ENCODE data around the gene MRGPRF.

Gene MRGPRF

GRCh38 chr11:69005631-69006368 is 7.2 kb downstream of the MRGPRF start:
- no peaks in the 10 kb centered on the region for H3K79me2 ChIP-seq (ENCODE audit: insufficient read depth, low read depth)
- H3K36me3 ChIP-seq (ENCODE audit: insufficient read depth), result no peaks in the 10 kb centered on the region
- TF ChIP-seq, protein P1, sequence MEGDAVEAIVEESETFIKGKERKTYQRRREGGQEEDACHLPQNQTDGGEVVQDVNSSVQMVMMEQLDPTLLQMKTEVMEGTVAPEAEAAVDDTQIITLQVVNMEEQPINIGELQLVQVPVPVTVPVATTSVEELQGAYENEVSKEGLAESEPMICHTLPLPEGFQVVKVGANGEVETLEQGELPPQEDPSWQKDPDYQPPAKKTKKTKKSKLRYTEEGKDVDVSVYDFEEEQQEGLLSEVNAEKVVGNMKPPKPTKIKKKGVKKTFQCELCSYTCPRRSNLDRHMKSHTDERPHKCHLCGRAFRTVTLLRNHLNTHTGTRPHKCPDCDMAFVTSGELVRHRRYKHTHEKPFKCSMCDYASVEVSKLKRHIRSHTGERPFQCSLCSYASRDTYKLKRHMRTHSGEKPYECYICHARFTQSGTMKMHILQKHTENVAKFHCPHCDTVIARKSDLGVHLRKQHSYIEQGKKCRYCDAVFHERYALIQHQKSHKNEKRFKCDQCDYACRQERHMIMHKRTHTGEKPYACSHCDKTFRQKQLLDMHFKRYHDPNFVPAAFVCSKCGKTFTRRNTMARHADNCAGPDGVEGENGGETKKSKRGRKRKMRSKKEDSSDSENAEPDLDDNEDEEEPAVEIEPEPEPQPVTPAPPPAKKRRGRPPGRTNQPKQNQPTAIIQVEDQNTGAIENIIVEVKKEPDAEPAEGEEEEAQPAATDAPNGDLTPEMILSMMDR (conservative IDR thresholded peaks at IDR 0.05; ENCODE audit: low read depth, low read length), result no peak

DNA sequence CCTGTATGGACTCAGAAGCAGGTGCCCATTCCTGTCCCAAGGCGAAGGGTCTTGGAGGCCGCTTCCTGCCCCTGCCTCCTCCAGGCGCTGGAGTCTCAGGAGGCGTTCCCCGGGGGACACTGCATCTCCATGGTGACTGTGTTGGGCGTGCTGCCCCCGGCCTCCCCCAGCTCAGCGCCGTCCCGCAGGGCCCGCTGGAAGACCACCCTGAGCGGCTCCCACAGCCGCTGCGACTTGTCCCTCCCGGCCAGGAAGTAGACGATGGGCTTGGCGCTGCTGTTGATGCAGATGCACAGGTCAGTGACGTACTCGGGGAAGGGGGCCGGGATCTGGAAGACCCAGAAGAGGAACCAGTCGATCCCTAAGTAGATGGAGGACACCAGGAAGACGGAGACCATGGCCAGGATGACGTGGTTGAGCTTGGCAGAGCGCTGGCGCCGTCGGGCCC is 7.8 kb downstream of the MRGPRF start:
- H4K20me1 ChIP-seq (ENCODE audit: insufficient read depth), result no peaks in the 10 kb centered on the region
- no peak overlapping the region for H3K27ac ChIP-seq
- TF ChIP-seq, protein P1 (conservative IDR thresholded peaks at IDR 0.05; ENCODE audit: low read depth, low read length), result no peak
- no peaks in the 10 kb centered on the region for H3K36me3 ChIP-seq (ENCODE audit: insufficient read depth)
- no peak overlapping the region for H3K9ac ChIP-seq
- H2AFZ ChIP-seq (ENCODE audit: low read depth), result no peak overlapping the region
- H3K4me1 ChIP-seq (ENCODE audit: low read depth, poor library complexity, severe bottlenecking), result no peaks in the 10 kb centered on the region
- no peaks in the 10 kb centered on the region for H3K79me2 ChIP-seq (ENCODE audit: insufficient read depth, low read depth)
- peaks cover 70% of the 10 kb centered on the region for H3K27me3 ChIP-seq (ENCODE audit: insufficient read depth, low read depth)
- H3K4me2 ChIP-seq, result no peak overlapping the region
- H3K4me3 ChIP-seq (IDR thresholded peaks at IDR 0.05; ENCODE audit: insufficient read depth, low read depth, low read length), result no peak overlapping the region

More at GRCh38 chr11:69005631-69006368, 7.2 kb downstream of the MRGPRF start:
- Histone ChIP-seq H3K9ac (no peak overlapping the region), H2AFZ (ENCODE audit: low read depth) (no peak overlapping the region), H3K27ac (no peak overlapping the region), H3K4me3 (IDR thresholded peaks at IDR 0.05; ENCODE audit: insufficient read depth, low read depth, low read length) (no peak overlapping the region), H3K4me1 (ENCODE audit: low read depth, poor library complexity, severe bottlenecking) (no peaks in the 10 kb centered on the region), H4K20me1 (ENCODE audit: insufficient read depth) (no peaks in the 10 kb centered on the region), H3K27me3 (ENCODE audit: insufficient read depth, low read depth) (peaks cover 75% of the 10 kb centered on the region), H3K4me2 (no peak overlapping the region)

- Histone ChIP-seq H4K20me1 (ENCODE audit: insufficient read depth) (no peaks in the 10 kb centered on the region), H3K9ac (no peak overlapping the region), H3K4me1 (ENCODE audit: low read depth, poor library complexity, severe bottlenecking) (no peaks in the 10 kb centered on the region), H3K4me3 (IDR thresholded peaks at IDR 0.05; ENCODE audit: insufficient read depth, low read depth, low read length) (no peak overlapping the region), H3K36me3 (ENCODE audit: insufficient read depth) (no peaks in the 10 kb centered on the region), H3K79me2 (ENCODE audit: insufficient read depth, low read depth) (no peaks in the 10 kb centered on the region), H3K27me3 (ENCODE audit: insufficient read depth, low read depth) (peaks cover 65% of the 10 kb centered on the region), H2AFZ (ENCODE audit: low read depth) (no peak overlapping the region), H3K4me2 (no peak overlapping the region), H3K27ac (no peak overlapping the region)
- TF ChIP-seq, protein P1 (conservative IDR thresholded peaks at IDR 0.05; ENCODE audit: low read depth, low read length), result no peak
Observed at GRCh38 chr11:69004411-69005182, 8.4 kb downstream of the MRGPRF start.

DNA sequence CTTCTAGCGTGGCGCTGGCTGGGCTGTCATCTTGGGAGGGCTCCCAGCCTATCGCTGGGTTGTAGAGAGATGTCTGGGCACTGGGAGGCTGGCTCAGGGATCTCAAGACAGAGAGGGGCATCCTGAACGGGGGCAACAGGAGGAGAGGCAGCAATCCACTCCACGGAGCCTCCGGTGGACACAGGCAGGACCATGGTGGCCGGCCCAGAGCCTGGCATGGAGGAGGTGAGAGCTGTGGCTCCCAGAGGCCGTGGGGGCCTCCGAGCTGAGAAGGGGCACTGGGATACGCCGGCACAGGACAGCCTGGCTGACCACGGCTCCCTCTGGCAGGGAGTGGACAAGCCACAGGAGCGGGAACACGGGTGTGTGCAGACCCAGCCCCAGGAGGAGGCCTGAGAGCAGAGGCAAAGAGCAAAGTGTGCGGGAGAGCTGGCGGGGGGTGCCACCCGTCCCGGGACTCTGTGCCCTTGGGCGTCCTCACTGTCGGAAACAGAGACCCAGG is 9.1 kb downstream of the MRGPRF start:
- no peaks in the 10 kb centered on the region for H3K36me3 ChIP-seq (ENCODE audit: insufficient read depth)
- no peak overlapping the region for H3K27ac ChIP-seq
- H3K4me1 ChIP-seq (ENCODE audit: low read depth, poor library complexity, severe bottlenecking), result no peaks in the 10 kb centered on the region
- no peaks in the 10 kb centered on the region for H4K20me1 ChIP-seq (ENCODE audit: insufficient read depth)
- no peak overlapping the region for H3K4me2 ChIP-seq
- no peak overlapping the region for H3K9ac ChIP-seq
- no peak overlapping the region for H2AFZ ChIP-seq (ENCODE audit: low read depth)
- TF ChIP-seq, protein P1 (conservative IDR thresholded peaks at IDR 0.05; ENCODE audit: low read depth, low read length), result no peak
- peaks cover 63% of the 10 kb centered on the region for H3K27me3 ChIP-seq (ENCODE audit: insufficient read depth, low read depth)
- H3K4me3 ChIP-seq (IDR thresholded peaks at IDR 0.05; ENCODE audit: insufficient read depth, low read depth, low read length), result no peak overlapping the region
- no peaks in the 10 kb centered on the region for H3K79me2 ChIP-seq (ENCODE audit: insufficient read depth, low read depth)
